HCT116 (cell line): Measurements from ENCODE around the gene GRAMD4. TPM values are rescaled to one million over a fixed set of nuclear protein-coding genes. Genes with fewer than 3 reads are reported as not detected.

Experiments used
- ATAC-seq: fragments of 200-7000 bp; cut with Tn5 transposase; 2 replicates; pipeline ENCODE4 v1.9.1; 2020; ENCODE audit warnings: mild to moderate bottlenecking, moderate library complexity
- BruUV-seq: library from RNA; stranded (reverse); fragments of 400-500 nt; replicated peaks from 2 replicates; lab custom pipeline; 2021; lab: Mats Ljungman, UMichigan
- CTCF ChIA-PET: fragments of 300-600 bp; sonication (Branson Sonifier 250); formaldehyde crosslinking; loops from one replicate; lab custom pipeline; 2021; ENCODE audit warnings: antibody characterized with exemption; lab: Charles Lee
- POLR2A ChIA-PET: fragments of 300-600, 350-600 bp; sonication (Branson Sonifier 250); formaldehyde crosslinking; loops from one replicate; lab custom pipeline; 2021; ENCODE audit warnings: antibody characterized with exemption; lab: Charles Lee
- RAD21 ChIA-PET, 2 experiments: fragments of 300-600 bp; sonication (Branson Sonifier 250); formaldehyde crosslinking; loops; one replicate each; lab custom pipeline; 2023; ENCODE audit warnings: low total read pairs in 2 of 2; ENCODE audit not compliant: uncharacterized antibody in 2 of 2, unreplicated experiment in 2 of 2, low non-redundant PET in 1 of 2; lab: Charles Lee
- DNase-seq: peaks from one replicate; pipeline ENCODE4 v3.0.0-alpha.2; 2010; ENCODE audit warnings: low read depth, low spot score
- H2AFZ ChIP-seq: fragments of 200-600 bp; shearing (Covaris generic), sonication (generic); 2 replicates; pipeline ENCODE4 v1.6.1; 2017; ENCODE audit warnings: low read depth, mixed run types, mixed read lengths, antibody characterized with exemption, low read length; ENCODE audit not compliant: poor library complexity, severe bottlenecking
- H3K27ac ChIP-seq: 2 replicates; pipeline ENCODE4 v1.5.1; 2012; ENCODE audit warnings: low read depth, low read length
- H3K27me3 ChIP-seq: fragments of 200-600 bp; sonication (generic); 2 replicates; pipeline ENCODE4 v1.6.1; 2016; ENCODE audit warnings: mixed run types, low read length, mixed read lengths; ENCODE audit not compliant: insufficient read depth
- H3K36me3 ChIP-seq, 2 experiments: fragments of 200-500 bp in 1 of 2; fragments of 200-600 bp in 1 of 2; sonication (Bioruptor generic) in 1 of 2; sonication (generic) in 1 of 2; 2 replicates each; pipeline versions ENCODE4 v1.5.1 to v1.6.1; 2014 to 2016; ENCODE audit warnings: low read length in 2 of 2, inconsistent platforms in 1 of 2, mixed read lengths in 1 of 2, mixed run types in 1 of 2; ENCODE audit not compliant: insufficient read depth in 2 of 2, control insufficient read depth in 1 of 2
- H3K4me1 ChIP-seq, 2 experiments: fragments of 200-600 bp in 1 of 2; sonication (generic) in 1 of 2; 2 replicates each; pipeline versions ENCODE4 v1.5.1 to v1.6.1; 2012 to 2017; ENCODE audit warnings: low read length in 2 of 2, inconsistent platforms in 1 of 2, mild to moderate bottlenecking in 1 of 2, mixed read lengths in 1 of 2, mixed run types in 1 of 2, moderate library complexity in 1 of 2; ENCODE audit not compliant: insufficient read depth in 2 of 2, control insufficient read depth in 1 of 2
- H3K4me2 ChIP-seq: fragments of 200-600 bp; sonication (generic); 2 replicates; pipeline ENCODE4 v1.6.1; 2017; ENCODE audit warnings: mixed run types, low read length, mixed read lengths
- H3K4me3 ChIP-seq, 2 experiments: fragments of 200-600 bp in 1 of 2; sonication (generic) in 1 of 2; replicated peaks in 1 of 2; 2 replicates each; pipeline ENCODE4 v1.5.1; 2011 to 2016; ENCODE audit warnings: low read length in 2 of 2, control low read depth in 1 of 2, low read depth in 1 of 2, mild to moderate bottlenecking in 1 of 2, mixed read lengths in 1 of 2, mixed run types in 1 of 2
- H3K79me2 ChIP-seq: fragments of 200-600 bp; sonication (generic); 2 replicates; pipeline ENCODE4 v1.6.1; 2017; ENCODE audit warnings: mild to moderate bottlenecking, mixed run types, low read length, moderate library complexity, mixed read lengths; ENCODE audit not compliant: insufficient read depth
- H3K9ac ChIP-seq: fragments of 200-600 bp; sonication (generic); 2 replicates; pipeline ENCODE4 v1.6.1; 2016; ENCODE audit warnings: low read length, mixed read lengths
- H3K9me2 ChIP-seq: fragments of 200-600 bp; sonication (generic), shearing (Covaris generic); 2 replicates; pipeline ENCODE4 v1.6.1; 2017; ENCODE audit warnings: mixed run types, mild to moderate bottlenecking, moderate library complexity; ENCODE audit not compliant: insufficient read depth
- H3K9me3 ChIP-seq, 2 experiments: fragments of 200-500 bp in 1 of 2; fragments of 200-600 bp in 1 of 2; sonication (Bioruptor generic) in 1 of 2; sonication (generic) in 1 of 2; 2 replicates each; pipeline ENCODE4 v1.6.1; 2014 to 2017; ENCODE audit warnings: low read length in 2 of 2, mixed read lengths in 2 of 2, inconsistent platforms in 1 of 2, low read depth in 1 of 2, mild to moderate bottlenecking in 1 of 2, mixed run types in 1 of 2, moderate library complexity in 1 of 2; ENCODE audit not compliant: control insufficient read depth in 1 of 2, insufficient read depth in 1 of 2
- H4K20me1 ChIP-seq: fragments of 200-600 bp; sonication (generic), shearing (Covaris generic); 2 replicates; pipeline ENCODE4 v1.6.1; 2017; ENCODE audit warnings: mixed run types, mild to moderate bottlenecking, moderate library complexity; ENCODE audit not compliant: insufficient read depth
- CBX3 ChIP-seq: IDR thresholded peaks from 2 replicates; pipeline ENCODE4 v1.6.1; 2012; ENCODE audit warnings: low read depth
- CEBPB ChIP-seq: IDR thresholded peaks from 2 replicates; pipeline ENCODE4 v1.6.1; 2012; ENCODE audit warnings: low read depth
- CTCF ChIP-seq, 3 experiments: fragments of 200-600 bp in 1 of 3; sonication (generic) in 1 of 3; IDR thresholded peaks in 2 of 3; conservative IDR thresholded peaks in 1 of 3; 2 replicates each; pipeline ENCODE4 v1.5.1; 2012 to 2017; ENCODE audit warnings: low read depth in 2 of 3, low read length in 2 of 3, antibody characterized with exemption in 1 of 3, borderline replicate concordance in 1 of 3, control low read depth in 1 of 3, mild to moderate bottlenecking in 1 of 3, mixed read lengths in 1 of 3, mixed run types in 1 of 3, moderate library complexity in 1 of 3; ENCODE audit not compliant: insufficient read depth in 1 of 3
- EGR1 ChIP-seq: IDR thresholded peaks from 2 replicates; pipeline ENCODE4 v1.6.1; 2012; ENCODE audit warnings: low read depth
- ELF1 ChIP-seq: IDR thresholded peaks from 2 replicates; pipeline ENCODE4 v1.6.1; 2012; ENCODE audit warnings: low read depth, borderline replicate concordance
- EZH2 ChIP-seq: fragments of 200-600 bp; sonication (generic); IDR thresholded peaks from 2 replicates; pipeline ENCODE4 v1.6.1; 2017; ENCODE audit warnings: antibody characterized with exemption, mixed run types
- EZH2phosphoT487 ChIP-seq: fragments of 200-600 bp; IDR thresholded peaks from 2 replicates; pipeline ENCODE4 v1.6.1; 2018; ENCODE audit warnings: antibody characterized with exemption, borderline replicate concordance
- FOSL1 ChIP-seq: IDR thresholded peaks from 2 replicates; pipeline ENCODE4 v1.6.1; 2012; ENCODE audit warnings: low read depth
- JUND ChIP-seq: IDR thresholded peaks from 2 replicates; pipeline ENCODE4 v1.6.1; 2012
- MAX ChIP-seq: IDR thresholded peaks from 2 replicates; pipeline ENCODE4 v1.6.1; 2012
- POLR2A ChIP-seq: IDR thresholded peaks from 2 replicates; pipeline ENCODE4 v1.7.0; 2011; ENCODE audit warnings: borderline replicate concordance; ENCODE audit not compliant: insufficient read depth, insufficient read length; ENCODE audit errors: extremely low read depth
- POLR2AphosphoS5 ChIP-seq: IDR thresholded peaks from 2 replicates; pipeline ENCODE4 v1.6.1; 2011; ENCODE audit warnings: mild to moderate bottlenecking, low read depth, low read length, moderate library complexity
- RAD21 ChIP-seq: IDR thresholded peaks from 2 replicates; pipeline ENCODE4 v1.6.1; 2012; ENCODE audit warnings: low read depth, mild to moderate bottlenecking
- REST ChIP-seq: IDR thresholded peaks from 2 replicates; pipeline ENCODE4 v1.6.1; 2012; ENCODE audit warnings: low read depth
- SIN3A ChIP-seq: IDR thresholded peaks from 2 replicates; pipeline ENCODE4 v1.6.1; 2012; ENCODE audit warnings: low read depth
- SP1 ChIP-seq: IDR thresholded peaks from 2 replicates; pipeline ENCODE4 v1.6.1; 2012; ENCODE audit warnings: low read depth
- TCF7L2 ChIP-seq: IDR thresholded peaks from 2 replicates; pipeline ENCODE4 v1.7.0; 2011; ENCODE audit warnings: borderline replicate concordance, inconsistent platforms; ENCODE audit not compliant: insufficient read depth, insufficient read length; ENCODE audit errors: extremely low read depth
- YY1 ChIP-seq: IDR thresholded peaks from 2 replicates; pipeline ENCODE4 v1.6.1; 2011; ENCODE audit warnings: low read length, low read depth, moderate library complexity, mild to moderate bottlenecking; ENCODE audit not compliant: insufficient replicate concordance; ENCODE audit errors: extremely low read depth
- ZBTB33 ChIP-seq: IDR thresholded peaks from 2 replicates; pipeline ENCODE4 v1.6.1; 2011; ENCODE audit warnings: mild to moderate bottlenecking, low read length, moderate library complexity; ENCODE audit not compliant: insufficient replicate concordance; ENCODE audit errors: extremely low read depth
- ZFX ChIP-seq: fragments of 450-650 bp; IDR thresholded peaks from 2 replicates; pipeline ENCODE4 v1.6.1; 2017
- intact Hi-C: fragments of 100-400 bp; cut with micrococcal nuclease; formaldehyde crosslinking; loops from 2 replicates; pipeline ENCODE4 v1.10.0; 2022
- total RNA-seq: library from RNA; stranded (reverse); gene quantifications from one replicate; pipeline ENCODE4 v1.2.1, GENCODE V29; 2021; ENCODE audit not compliant: unreplicated experiment

Gene GRAMD4
- total RNA-seq, 1 experiment from 2014 or later: 25.8 TPM

GRCh38 chr22:46612904-46613605, 7.1 kb upstream of the GRAMD4 start:
- no peaks in the 10 kb centered on the region for H3K79me2 ChIP-seq
- intact Hi-C loops: no loop called here
- no peaks in the 10 kb centered on the region for H4K20me1 ChIP-seq
- no TSS peak for BruUV-seq
- TF ChIP-seq POLR2A: no peak
- TF ChIP-seq CBX3: no peak
- no peak for TF ChIP-seq EZH2phosphoT487
- no peak for TF ChIP-seq CEBPB
- TF ChIP-seq EGR1: no peak
- TF ChIP-seq JUND: no peak
- no peak for TF ChIP-seq CTCF (IDR thresholded peaks at IDR 0.05 in 2 of 3, conservative IDR thresholded peaks at IDR 0.05 in 1 of 3; ENCODE audit: borderline replicate concordance in 1 of 3, insufficient read depth in 1 of 3, low read depth in 2 of 3, low read length in 2 of 3)
- no peak for TF ChIP-seq ELF1
- no peak for TF ChIP-seq FOSL1
- no peak for TF ChIP-seq YY1
- TF ChIP-seq ZFX: no peak
- no peak for TF ChIP-seq RAD21
- no peak for TF ChIP-seq ZBTB33
- no peak for TF ChIP-seq EZH2
- no peak for TF ChIP-seq TCF7L2
- TF ChIP-seq POLR2AphosphoS5: no peak
- TF ChIP-seq SP1: no peak
- no peak for TF ChIP-seq REST
- TF ChIP-seq SIN3A: no peak
- no peak for TF ChIP-seq MAX
- TF ChIP-seq, all 23 proteins: peak for 0
- no peak overlapping the region for H2AFZ ChIP-seq
- no peak overlapping the region for H3K27ac ChIP-seq
- DNase-seq (no peak), ATAC-seq (no peak)
- H3K4me3 ChIP-seq: no peak overlapping the region
- H3K9me3 ChIP-seq: no peaks in the 10 kb centered on the region
- H3K4me2 ChIP-seq: no peak overlapping the region
- no peaks in the 10 kb centered on the region for H3K27me3 ChIP-seq
- no peaks in the 10 kb centered on the region for H3K36me3 ChIP-seq
- H3K4me1 ChIP-seq: no peaks in the 10 kb centered on the region; a peak in 1 of 4 replicates
- RAD21 ChIA-PET: no interaction called here
- POLR2A ChIA-PET: no interaction called here
- CTCF ChIA-PET: no interaction called here
- no peaks in the 10 kb centered on the region for H3K9me2 ChIP-seq
- H3K9ac ChIP-seq: no peak overlapping the region
